Neural crest cell (in vitro differentiated cells): ENCODE data around the gene ADAT3. TPM values are rescaled to one million over a fixed set of nuclear protein-coding genes. Genes with fewer than 3 reads are reported as not detected.
A peak's percentile ranks its signal among the peaks of the same experiment; 100 is the strongest.

ENCODE experiments used
- DNase-seq: peaks from one replicate; pipeline ENCODE4 v3.0.0; 2021; ENCODE audit warnings: low read depth, mixed read lengths, low spot score
- H3K27ac Mint-ChIP-seq: one replicate; pipeline ENCODE4 v1.8.0; 2021; ENCODE audit warnings: mild to moderate bottlenecking, mixed read lengths; ENCODE audit not compliant: unreplicated experiment
- H3K27me3 Mint-ChIP-seq: 2 replicates; pipeline ENCODE4 v1.8.0; 2021; ENCODE audit warnings: low read depth, mild to moderate bottlenecking, mixed read lengths
- H3K36me3 Mint-ChIP-seq: 2 replicates; pipeline ENCODE4 v1.8.0; 2021; ENCODE audit warnings: low read depth, mild to moderate bottlenecking, mixed read lengths
- H3K4me1 Mint-ChIP-seq: 2 replicates; pipeline ENCODE4 v1.8.0; 2021; ENCODE audit warnings: mixed read lengths
- H3K4me3 Mint-ChIP-seq: one replicate; pipeline ENCODE4 v1.8.0; 2021; ENCODE audit warnings: mild to moderate bottlenecking, mixed read lengths
- H3K9me3 Mint-ChIP-seq: 2 replicates; pipeline ENCODE4 v1.8.0; 2021; ENCODE audit warnings: mixed read lengths
- long read RNA-seq: library from polyadenylated mRNA; unstranded; transcript quantifications from one replicate; pipeline ENCODE4 v2.0.0, GENCODE V29; 2020
- total RNA-seq: library from RNA; stranded (reverse); gene quantifications from 2 replicates; pipeline ENCODE4 v1.2.1, GENCODE V29; 2021
- TF ChIP-seq, protein P1 (sequence below): fragments of 200-600 bp; sonication (generic); conservative IDR thresholded peaks from 2 replicates; pipeline ENCODE4 v1.5.0; 2021; ENCODE audit warnings: antibody characterized with exemption, mild to moderate bottlenecking

The ADAT3 gene
- total RNA-seq, result 13.7 and 14.1 TPM in 2 replicates
- long read RNA-seq, result 0 reads

DNA sequence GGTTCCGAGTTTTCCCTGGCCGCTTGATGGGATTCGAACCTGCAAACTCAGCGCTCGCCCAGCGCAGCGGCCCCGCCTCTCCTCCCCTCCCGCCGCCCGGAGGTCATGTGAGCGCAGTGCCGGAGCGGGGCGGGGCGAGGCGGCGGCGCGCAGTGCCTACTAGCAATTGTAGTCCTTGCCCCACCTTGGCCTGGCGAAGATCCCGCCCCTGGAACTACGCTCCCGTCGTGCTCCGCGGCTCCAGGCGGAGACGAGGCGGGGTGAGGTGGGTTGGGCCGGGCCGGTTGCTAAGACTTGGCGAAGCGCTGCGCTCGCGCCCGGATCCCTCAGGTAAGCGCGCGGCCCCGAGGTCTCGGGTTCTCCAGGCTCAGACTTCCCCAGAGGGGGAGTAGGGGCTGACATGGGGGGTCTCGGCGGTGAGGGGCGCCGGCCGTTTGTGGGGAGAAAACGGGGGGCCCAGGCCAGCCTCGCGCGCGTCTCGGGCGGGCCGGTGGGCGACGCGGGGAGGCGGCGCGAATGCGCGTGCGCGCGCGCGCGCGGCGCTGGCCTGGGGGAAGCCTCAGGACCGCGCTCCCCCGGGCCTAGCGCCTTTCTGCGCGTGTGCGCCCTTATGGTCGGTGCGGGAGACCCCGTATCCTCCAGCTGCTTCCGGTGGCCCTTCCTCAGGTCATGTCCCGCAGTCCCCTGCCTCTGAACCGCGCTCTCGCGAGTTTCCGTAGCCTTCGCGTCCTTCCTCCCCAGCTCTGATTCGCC is at the start of gene ADAT3, which contains the start of gene SCAMP4:
Gene ADAT3, plus strand, starts transcription at position 290 of the 753 bp plus-strand sequence. CDS start 6,649 bp downstream, outside the sequence.
Gene SCAMP4, plus strand, starts transcription at position 290 of the 753 bp plus-strand sequence. CDS start 9,621 bp downstream, outside the sequence.
- Mint-ChIP-seq H3K27ac (peak within 1 kb of the TSS; percentile 96), H3K36me3 (no peaks in the 10 kb centered on the region), H3K9me3 (no peaks in the 10 kb centered on the region), H3K27me3 (no peaks in the 10 kb centered on the region), H3K4me3 (peak within 1 kb of the TSS; percentile 90), H3K4me1 (peaks cover 18% of the 10 kb centered on the region)
- TF ChIP-seq, protein P1, sequence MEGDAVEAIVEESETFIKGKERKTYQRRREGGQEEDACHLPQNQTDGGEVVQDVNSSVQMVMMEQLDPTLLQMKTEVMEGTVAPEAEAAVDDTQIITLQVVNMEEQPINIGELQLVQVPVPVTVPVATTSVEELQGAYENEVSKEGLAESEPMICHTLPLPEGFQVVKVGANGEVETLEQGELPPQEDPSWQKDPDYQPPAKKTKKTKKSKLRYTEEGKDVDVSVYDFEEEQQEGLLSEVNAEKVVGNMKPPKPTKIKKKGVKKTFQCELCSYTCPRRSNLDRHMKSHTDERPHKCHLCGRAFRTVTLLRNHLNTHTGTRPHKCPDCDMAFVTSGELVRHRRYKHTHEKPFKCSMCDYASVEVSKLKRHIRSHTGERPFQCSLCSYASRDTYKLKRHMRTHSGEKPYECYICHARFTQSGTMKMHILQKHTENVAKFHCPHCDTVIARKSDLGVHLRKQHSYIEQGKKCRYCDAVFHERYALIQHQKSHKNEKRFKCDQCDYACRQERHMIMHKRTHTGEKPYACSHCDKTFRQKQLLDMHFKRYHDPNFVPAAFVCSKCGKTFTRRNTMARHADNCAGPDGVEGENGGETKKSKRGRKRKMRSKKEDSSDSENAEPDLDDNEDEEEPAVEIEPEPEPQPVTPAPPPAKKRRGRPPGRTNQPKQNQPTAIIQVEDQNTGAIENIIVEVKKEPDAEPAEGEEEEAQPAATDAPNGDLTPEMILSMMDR, result no peak
- DNase-seq, result peak; percentile 95

DNA sequence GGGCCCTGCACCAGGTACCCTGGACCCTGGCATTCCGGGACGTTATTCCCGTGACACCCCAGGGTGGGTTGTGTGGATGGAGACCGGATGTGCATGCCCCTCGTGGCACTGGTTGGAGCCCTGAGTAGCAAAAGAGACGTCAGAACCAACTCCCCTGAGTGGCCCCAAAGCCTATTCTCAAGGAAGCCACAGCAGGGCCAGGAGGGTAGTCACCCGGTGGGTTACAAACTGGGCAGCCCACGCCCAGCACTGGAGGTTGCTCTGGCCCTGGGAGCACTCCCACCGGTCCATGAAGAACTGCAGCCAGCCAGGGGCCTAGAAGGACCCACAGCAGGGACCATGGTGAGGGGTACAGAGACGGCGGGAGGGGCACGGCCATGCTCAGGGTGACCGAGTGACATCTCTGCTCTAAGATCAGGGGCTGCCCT is 49.4 kb upstream of the ADAT3 start:
- peaks cover 9% of the 10 kb centered on the region for H3K4me1 Mint-ChIP-seq
- H3K36me3 Mint-ChIP-seq, result no peaks in the 10 kb centered on the region
- H3K9me3 Mint-ChIP-seq, result no peaks in the 10 kb centered on the region
- H3K27ac Mint-ChIP-seq, result no peak overlapping the region
- no peak for DNase-seq
- peak overlapping the region; percentile 15 for H3K4me3 Mint-ChIP-seq
- TF ChIP-seq, protein P1, result no peak
- H3K27me3 Mint-ChIP-seq, result peaks cover 7% of the 10 kb centered on the region

DNA sequence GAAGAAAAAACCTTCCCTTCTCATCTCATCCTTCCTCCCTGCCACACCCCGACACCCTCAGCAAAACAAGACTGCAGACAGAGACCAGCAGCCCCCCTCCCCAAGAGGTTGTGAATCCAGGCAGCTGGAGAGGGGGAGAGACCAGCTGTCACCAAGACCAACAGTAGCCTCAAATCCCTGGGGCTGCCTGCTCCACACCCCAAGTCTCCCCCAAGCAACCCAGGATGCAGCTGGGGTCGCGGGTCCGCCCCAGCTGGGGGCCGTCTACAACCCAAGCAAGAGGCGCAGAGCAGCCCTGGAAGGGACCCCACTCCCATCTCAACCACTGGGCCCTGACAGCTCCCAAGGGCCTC is 48.9 kb upstream of the ADAT3 start:
- Mint-ChIP-seq H3K9me3 (no peaks in the 10 kb centered on the region), H3K4me3 (peak overlapping the region; percentile 15), H3K27ac (no peak overlapping the region), H3K36me3 (no peaks in the 10 kb centered on the region), H3K4me1 (peaks cover 12% of the 10 kb centered on the region), H3K27me3 (peaks cover 12% of the 10 kb centered on the region)
- no peak for DNase-seq
- TF ChIP-seq, protein P1, result no peak

DNA sequence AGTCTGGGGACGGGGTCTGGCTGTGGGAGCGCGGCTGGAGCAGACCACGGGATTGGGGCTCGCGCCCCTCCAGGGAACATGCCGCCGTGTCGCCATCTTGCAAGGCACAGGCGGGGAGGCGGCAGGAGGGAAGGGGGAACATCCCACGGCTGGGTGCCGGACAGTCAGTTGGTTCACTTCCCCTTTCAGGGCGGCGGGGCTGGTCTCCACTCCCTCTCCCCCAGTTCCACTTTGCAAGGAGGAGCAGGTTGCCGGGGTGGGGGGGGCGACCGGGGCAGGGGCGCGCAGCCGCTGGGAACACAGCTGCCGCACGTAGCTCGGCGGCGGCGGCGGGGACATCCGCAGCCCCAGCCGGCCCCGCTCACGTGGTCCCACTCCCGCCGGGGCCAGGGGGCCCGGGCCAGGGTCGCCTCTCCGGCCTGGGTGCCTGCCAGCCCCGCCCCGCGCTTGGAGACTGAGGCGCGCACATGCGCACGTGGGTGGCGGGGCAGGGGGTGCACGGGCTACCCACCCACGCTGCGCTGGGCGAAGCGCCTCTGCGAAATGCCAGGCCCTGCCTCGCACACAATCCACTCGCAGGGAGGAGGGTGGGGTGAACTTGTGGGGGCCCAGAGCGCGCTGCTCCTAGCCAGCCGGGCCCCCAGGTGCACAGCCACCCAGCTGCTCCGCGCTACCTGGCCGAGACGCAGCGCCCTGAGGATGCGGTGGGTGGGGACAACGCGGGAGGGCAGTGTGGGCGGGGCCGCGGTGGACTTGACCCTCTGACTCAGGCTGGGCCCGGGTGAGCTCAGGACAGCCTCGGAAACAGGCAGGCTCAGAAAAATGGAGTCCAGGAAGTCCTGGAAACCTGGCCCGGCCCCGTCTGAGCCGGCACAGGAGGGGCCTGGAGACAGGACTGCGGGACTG is 48.2 kb upstream of the ADAT3 start:
- DNase-seq, result no peak
- peaks cover 19% of the 10 kb centered on the region for H3K27me3 Mint-ChIP-seq
- H3K9me3 Mint-ChIP-seq, result no peaks in the 10 kb centered on the region
- H3K27ac Mint-ChIP-seq, result no peak overlapping the region
- H3K36me3 Mint-ChIP-seq, result no peaks in the 10 kb centered on the region
- TF ChIP-seq, protein P1, result no peak
- H3K4me3 Mint-ChIP-seq, result no peak overlapping the region
- peaks cover 18% of the 10 kb centered on the region for H3K4me1 Mint-ChIP-seq

DNA sequence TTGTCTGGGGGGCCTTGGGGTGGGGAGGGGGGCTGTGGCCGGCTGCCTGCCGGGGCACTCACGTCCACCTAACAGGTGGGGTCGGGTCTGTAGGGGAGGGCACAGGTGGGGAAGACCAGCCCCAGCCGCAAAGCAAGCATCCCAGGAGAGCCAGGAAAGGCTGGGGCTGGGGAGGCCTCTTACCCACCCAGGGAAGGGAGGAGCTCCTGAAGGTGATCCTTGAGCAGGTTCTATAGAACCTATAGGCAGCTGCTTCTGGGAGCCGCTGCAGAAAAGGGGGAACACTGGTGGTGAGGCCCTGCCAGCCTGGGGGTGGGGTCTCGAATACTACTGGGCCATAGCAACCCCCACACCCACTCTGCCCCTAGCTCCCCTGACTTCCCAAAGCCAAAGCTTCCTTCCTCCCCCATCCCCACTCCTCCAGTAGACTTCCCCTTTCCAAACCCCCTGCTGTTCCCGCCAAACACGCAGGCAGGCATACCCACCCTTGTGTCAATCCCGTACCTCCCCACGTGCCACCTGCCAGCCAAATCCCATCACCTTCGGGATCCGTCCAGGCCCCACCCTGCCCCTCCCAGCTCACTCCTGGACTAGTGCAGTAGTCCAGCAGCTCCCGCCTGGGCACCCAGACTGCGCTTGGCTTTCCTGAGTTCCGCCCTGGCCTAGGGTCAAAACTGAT is 47.4 kb upstream of the ADAT3 start:
- no peak for DNase-seq
- H3K27ac Mint-ChIP-seq, result no peak overlapping the region
- H3K27me3 Mint-ChIP-seq, result peaks cover 25% of the 10 kb centered on the region
- H3K36me3 Mint-ChIP-seq, result no peaks in the 10 kb centered on the region
- peaks cover 22% of the 10 kb centered on the region for H3K4me1 Mint-ChIP-seq
- TF ChIP-seq, protein P1, result no peak
- no peaks in the 10 kb centered on the region for H3K9me3 Mint-ChIP-seq
- H3K4me3 Mint-ChIP-seq, result peak overlapping the region; percentile 47
